H9 (cell line): ENCODE results near the gene L3MBTL4. TPM values are rescaled to one million over a fixed set of nuclear protein-coding genes. Genes with fewer than 3 reads are reported as not detected.

Source experiments
- DNase-seq: peaks from one replicate; pipeline ENCODE4 v3.0.0-alpha.2; 2017
- H2AFZ ChIP-seq: one replicate; pipeline ENCODE4 v1.6.1; 2013; ENCODE audit warnings: mild to moderate bottlenecking, low read length, control low read depth, moderate library complexity
- H2AK5ac ChIP-seq: 2 replicates; pipeline ENCODE4 v1.6.1; 2013; ENCODE audit warnings: low read length, control low read depth, mixed read lengths; ENCODE audit not compliant: insufficient read length
- H2BK120ac ChIP-seq: one replicate; pipeline ENCODE4 v1.6.1; 2013; ENCODE audit warnings: low read depth, mild to moderate bottlenecking, low read length, control low read depth, inconsistent platforms; ENCODE audit not compliant: poor library complexity, severe bottlenecking
- H2BK12ac ChIP-seq: 2 replicates; pipeline ENCODE4 v1.6.1; 2013; ENCODE audit warnings: low read length, control low read depth, mixed read lengths, low read depth; ENCODE audit not compliant: insufficient read length
- H2BK15ac ChIP-seq: 2 replicates; pipeline ENCODE4 v1.6.1; 2013; ENCODE audit warnings: low read depth, low read length, control low read depth
- H2BK20ac ChIP-seq: one replicate; pipeline ENCODE4 v1.6.1; 2013; ENCODE audit warnings: low read depth, mild to moderate bottlenecking, low read length, control low read depth, inconsistent platforms; ENCODE audit not compliant: poor library complexity, severe bottlenecking
- H2BK5ac ChIP-seq: 2 replicates; pipeline ENCODE4 v1.6.1; 2013; ENCODE audit warnings: low read length, control low read depth, mixed read lengths; ENCODE audit not compliant: insufficient read length
- H3K14ac ChIP-seq: 2 replicates; pipeline ENCODE4 v1.6.1; 2013; ENCODE audit warnings: low read length, control low read depth; ENCODE audit not compliant: insufficient read depth
- H3K18ac ChIP-seq: 2 replicates; pipeline ENCODE4 v1.6.1; 2013; ENCODE audit warnings: low read depth, mild to moderate bottlenecking, mixed read lengths, low read length, control low read depth; ENCODE audit not compliant: insufficient read length
- H3K23ac ChIP-seq: 2 replicates; pipeline ENCODE4 v1.6.1; 2013; ENCODE audit warnings: low read length, control low read depth, mixed read lengths, low read depth; ENCODE audit not compliant: insufficient read length
- H3K23me2 ChIP-seq: 2 replicates; pipeline ENCODE4 v1.6.1; 2013; ENCODE audit warnings: low read depth, mild to moderate bottlenecking, mixed read lengths, low read length, control low read depth; ENCODE audit not compliant: insufficient read length, poor library complexity, severe bottlenecking
- H3K27ac ChIP-seq: 2 replicates; pipeline ENCODE4 v1.5.1; 2013; ENCODE audit warnings: low read length, control low read depth, mixed read lengths, low read depth; ENCODE audit not compliant: insufficient read length
- H3K27me3 ChIP-seq: 2 replicates; pipeline ENCODE4 v1.6.1; 2013; ENCODE audit warnings: low read length, control low read depth, inconsistent platforms; ENCODE audit not compliant: insufficient read depth
- H3K4ac ChIP-seq: 2 replicates; pipeline ENCODE4 v1.6.1; 2013; ENCODE audit warnings: low read depth, mild to moderate bottlenecking, control low read depth, inconsistent platforms, low read length, moderate library complexity
- H3K4me1 ChIP-seq: 2 replicates; pipeline ENCODE4 v1.6.1; 2013; ENCODE audit warnings: low read length, control low read depth, inconsistent platforms; ENCODE audit not compliant: insufficient read depth
- H3K4me2 ChIP-seq: 2 replicates; pipeline ENCODE4 v1.6.1; 2013; ENCODE audit warnings: low read length, control low read depth, mixed read lengths; ENCODE audit not compliant: insufficient read length, insufficient read depth
- H3K56ac ChIP-seq: 2 replicates; pipeline ENCODE4 v1.6.1; 2013; ENCODE audit warnings: low read depth, mild to moderate bottlenecking, mixed read lengths, low read length, control low read depth; ENCODE audit not compliant: insufficient read length
- H3K79me1 ChIP-seq: 2 replicates; pipeline ENCODE4 v1.6.1; 2013; ENCODE audit warnings: low read depth, mild to moderate bottlenecking, moderate library complexity, low read length, control low read depth, inconsistent platforms; ENCODE audit not compliant: insufficient read depth, poor library complexity, severe bottlenecking
- H3K79me2 ChIP-seq: 2 replicates; pipeline ENCODE4 v1.6.1; 2013; ENCODE audit warnings: low read length, control low read depth, inconsistent platforms; ENCODE audit not compliant: insufficient read depth
- H3K9ac ChIP-seq: 2 replicates; pipeline ENCODE4 v1.6.1; 2013; ENCODE audit warnings: low read length, control low read depth, mixed read lengths; ENCODE audit not compliant: insufficient read length; ENCODE audit errors: extremely low read depth
- H3K9me3 ChIP-seq: one replicate; pipeline ENCODE4 v1.6.1; 2013; ENCODE audit warnings: low read depth, low read length, inconsistent platforms; ENCODE audit not compliant: control insufficient read depth
- H3T11ph ChIP-seq: one replicate; pipeline ENCODE4 v1.6.1; 2013; ENCODE audit warnings: mild to moderate bottlenecking, low read length, control low read depth, inconsistent platforms
- H4K20me1 ChIP-seq: one replicate; pipeline ENCODE4 v1.6.1; 2013; ENCODE audit not compliant: control insufficient read depth, insufficient read length, insufficient read depth
- H4K5ac ChIP-seq: 2 replicates; pipeline ENCODE4 v1.6.1; 2013; ENCODE audit warnings: low read depth, mild to moderate bottlenecking, mixed read lengths, low read length, control low read depth; ENCODE audit not compliant: insufficient read length
- H4K8ac ChIP-seq: replicated peaks from 2 replicates; pipeline ENCODE4 v1.6.1; 2013; ENCODE audit warnings: low read length, control low read depth, mixed read lengths, low read depth; ENCODE audit not compliant: insufficient read length
- H4K91ac ChIP-seq: 2 replicates; pipeline ENCODE4 v1.6.1; 2013; ENCODE audit warnings: low read depth, mild to moderate bottlenecking, moderate library complexity, mixed read lengths, low read length, control low read depth; ENCODE audit not compliant: insufficient read length
- H3K27ac Mint-ChIP-seq, 3 experiments: 2 replicates in 2 of 3; 3 replicates in 1 of 3; pipeline ENCODE4 v1.8.0; 2020 to 2021; ENCODE audit warnings: mixed read lengths in 3 of 3, mild to moderate bottlenecking in 1 of 3, moderate library complexity in 1 of 3
- H3K27me3 Mint-ChIP-seq: 2 replicates; pipeline ENCODE4 v1.8.0; 2021; ENCODE audit warnings: low read depth, mild to moderate bottlenecking, moderate library complexity, mixed read lengths
- H3K36me3 Mint-ChIP-seq, 3 experiments: 2 replicates in 2 of 3; 3 replicates in 1 of 3; pipeline ENCODE4 v1.8.0; 2020 to 2021; ENCODE audit warnings: low read depth in 3 of 3, mixed read lengths in 3 of 3; ENCODE audit not compliant: insufficient read depth in 1 of 3
- H3K4me1 Mint-ChIP-seq, 2 experiments: 2 replicates each; pipeline ENCODE4 v1.8.0; 2020; ENCODE audit warnings: mixed read lengths in 2 of 2
- H3K4me3 Mint-ChIP-seq, 2 experiments: 2 replicates in 1 of 2; 3 replicates in 1 of 2; pipeline ENCODE4 v1.8.0; 2020 to 2021; ENCODE audit warnings: mild to moderate bottlenecking in 2 of 2, mixed read lengths in 2 of 2, moderate library complexity in 1 of 2
- H3K9me3 Mint-ChIP-seq, 2 experiments: 2 replicates in 1 of 2; 3 replicates in 1 of 2; pipeline ENCODE4 v1.8.0; 2020; ENCODE audit warnings: mild to moderate bottlenecking in 2 of 2, mixed read lengths in 2 of 2, moderate library complexity in 1 of 2
- CTCF ChIP-seq: fragments of 200-600 bp; sonication (generic); conservative IDR thresholded peaks from 3 replicates; pipeline ENCODE4 v1.8.0; 2021; ENCODE audit warnings: antibody characterized with exemption, mild to moderate bottlenecking
- WGBS: extraction: QIAGEN DNeasy Blood & Tissue Kit; methylation state at CpG from one replicate; pipeline ENCODE4 v1.1.7; 2013; ENCODE audit warnings: missing lambda C conversion rate, low lambda C conversion rate, mixed read lengths; ENCODE audit not compliant: insufficient read length; ENCODE audit errors: extremely low coverage; 5-methylcytosine and 5-hydroxymethylcytosine counted together
- total RNA-seq: library from RNA; stranded (reverse); gene quantifications from 2 replicates; pipeline ENCODE4 v1.2.1, GENCODE V29; 2021

L3MBTL4 gene
- total RNA-seq, 1 experiment from 2014 or later, result 1.9 TPM

GRCh38 chr18:5984245-5984644 lies 430.5 kb downstream of the L3MBTL4 start:
- no peaks in the 10 kb centered on the region for H3K27me3 Mint-ChIP-seq

More at GRCh38 chr18:5984245-5984644, 430.5 kb downstream of the L3MBTL4 start:
- Histone ChIP-seq H2BK20ac (no peak overlapping the region), H3K79me2 (no peaks in the 10 kb centered on the region), H3K9ac (no peak overlapping the region), H2BK15ac (no peak overlapping the region), H3K4me1 (peaks cover 2% of the 10 kb centered on the region), H2AK5ac (no peak overlapping the region), H3K18ac (no peak overlapping the region), H3K9me3 (no peaks in the 10 kb centered on the region), H3K27ac (no peak overlapping the region), H2BK120ac (no peak overlapping the region), H3K4ac (no peak overlapping the region), H2BK5ac (no peak overlapping the region), H3K14ac (no peak overlapping the region), H2AFZ (no peak overlapping the region), H4K20me1 (no peaks in the 10 kb centered on the region), H3K23me2 (no peaks in the 10 kb centered on the region), H3K27me3 (no peaks in the 10 kb centered on the region), H3K56ac (no peak overlapping the region), H4K8ac (no peak overlapping the region), H2BK12ac (no peak overlapping the region), H4K5ac (no peak overlapping the region), H3T11ph (no peak overlapping the region), H3K4me2 (no peak overlapping the region), H3K79me1 (no peaks in the 10 kb centered on the region), H4K91ac (no peak overlapping the region), H3K23ac (no peak overlapping the region)
- DNase-seq, result no peak
- no peak for TF ChIP-seq CTCF
- Mint-ChIP-seq H3K4me1 (peaks cover 18 to 23% of the 10 kb centered on the region in 2 experiments), H3K4me3 (no peak overlapping the region), H3K27ac (no peak overlapping the region), H3K9me3 (no peaks in the 10 kb centered on the region), H3K36me3 (no peaks in the 10 kb centered on the region)
- no CpG with 5 or more reads among the region's 1 CpG for WGBS
